IMR-90 (cell line): ENCODE results near the gene MPP1. TPM values are rescaled to one million over a fixed set of nuclear protein-coding genes. Genes with fewer than 3 reads are reported as not detected.

ENCODE experiments used
- ATAC-seq: fragments of 200-7000 bp; cut with Tn5 transposase; 2 replicates; pipeline ENCODE4 v1.9.1; 2020; ENCODE audit warnings: low read depth, mild to moderate bottlenecking, moderate library complexity
- BruUV-seq: library from RNA; stranded (reverse); fragments of 400-500 nt; replicated peaks from 2 replicates; lab custom pipeline; 2021; lab: Mats Ljungman, UMichigan
- CTCF ChIA-PET: fragments of 300-600 bp; formaldehyde crosslinking; extraction: SDS; loops from one replicate; lab custom pipeline; 2021; ENCODE audit warnings: antibody characterized with exemption; lab: Yijun Ruan, JAX
- POLR2A ChIA-PET: fragments of 300-600 bp; sonication (Branson Sonifier 250); formaldehyde crosslinking; loops from one replicate; lab custom pipeline; 2022; ENCODE audit warnings: antibody characterized with exemption; ENCODE audit not compliant: unreplicated experiment; lab: Charles Lee
- DNase-seq: peaks from one replicate; pipeline ENCODE4 v3.0.0; 2013
- H2AFZ ChIP-seq: replicated peaks from 2 replicates; pipeline ENCODE3; 2013; ENCODE audit warnings: low read length, mild to moderate bottlenecking; ENCODE audit not compliant: poor library complexity
- H2AK5ac ChIP-seq: 2 replicates; pipeline ENCODE4 v1.6.1; 2013; ENCODE audit warnings: low read depth, low read length, inconsistent platforms
- H2AK9ac ChIP-seq: replicated peaks from 2 replicates; pipeline ENCODE3; 2013; ENCODE audit warnings: mild to moderate bottlenecking, low read depth, low read length, moderate library complexity; ENCODE audit not compliant: poor library complexity
- H2BK120ac ChIP-seq: 2 replicates; pipeline ENCODE4 v1.6.1; 2013; ENCODE audit warnings: low read depth, low read length, inconsistent platforms
- H2BK15ac ChIP-seq: 3 replicates; pipeline ENCODE4 v1.6.1; 2013; ENCODE audit warnings: low read depth, low read length, inconsistent platforms
- H2BK20ac ChIP-seq: 2 replicates; pipeline ENCODE4 v1.6.1; 2013; ENCODE audit warnings: low read depth, mild to moderate bottlenecking, inconsistent platforms, low read length, moderate library complexity
- H2BK5ac ChIP-seq: 2 replicates; pipeline ENCODE4 v1.6.1; 2013; ENCODE audit warnings: mild to moderate bottlenecking, low read depth, low read length, inconsistent platforms; ENCODE audit not compliant: poor library complexity, severe bottlenecking
- H3K14ac ChIP-seq: replicated peaks from 2 replicates; pipeline ENCODE4 v1.6.1; 2013; ENCODE audit warnings: low read depth, low read length, inconsistent platforms
- H3K18ac ChIP-seq: 2 replicates; pipeline ENCODE4 v1.6.1; 2013; ENCODE audit warnings: low read depth, low read length, control low read depth
- H3K23ac ChIP-seq: 2 replicates; pipeline ENCODE4 v1.6.1; 2013; ENCODE audit warnings: low read depth, low read length, inconsistent platforms
- H3K27ac ChIP-seq: 2 replicates; pipeline ENCODE4 v1.5.1; 2013; ENCODE audit warnings: mild to moderate bottlenecking, control low read depth, low read length; ENCODE audit not compliant: insufficient read depth
- H3K27me3 ChIP-seq: 2 replicates; pipeline ENCODE4 v1.6.1; 2013; ENCODE audit warnings: low read length; ENCODE audit not compliant: control insufficient read depth, insufficient read depth
- H3K36me3 ChIP-seq: 2 replicates; pipeline ENCODE4 v1.6.1; 2013; ENCODE audit warnings: low read length, mixed read lengths; ENCODE audit not compliant: control insufficient read depth, insufficient read depth
- H3K4ac ChIP-seq: 2 replicates; pipeline ENCODE4 v1.6.1; 2013; ENCODE audit warnings: low read depth, low read length, inconsistent platforms
- H3K4me1 ChIP-seq: 2 replicates; pipeline ENCODE4 v1.6.1; 2013; ENCODE audit warnings: low read length, mixed read lengths; ENCODE audit not compliant: control insufficient read depth, insufficient read depth
- H3K4me2 ChIP-seq: 2 replicates; pipeline ENCODE4 v1.6.1; 2013; ENCODE audit warnings: low read depth, mild to moderate bottlenecking, control low read depth, low read length, moderate library complexity
- H3K4me3 ChIP-seq: 2 replicates; pipeline ENCODE4 v1.5.1; 2013; ENCODE audit warnings: low read depth, mild to moderate bottlenecking, control low read depth, low read length, moderate library complexity; ENCODE audit not compliant: insufficient read depth
- H3K56ac ChIP-seq: 2 replicates; pipeline ENCODE4 v1.6.1; 2013; ENCODE audit warnings: low read length, inconsistent platforms; ENCODE audit not compliant: insufficient read depth; ENCODE audit errors: extremely low read depth
- H3K79me1 ChIP-seq, 2 experiments: 2 replicates each; pipeline ENCODE4 v1.6.1; 2013; ENCODE audit warnings: low read length in 2 of 2, inconsistent platforms in 1 of 2, low read depth in 1 of 2
- H3K9ac ChIP-seq: 2 replicates; pipeline ENCODE4 v1.6.1; 2013; ENCODE audit warnings: low read depth, low read length, control low read depth
- H3K9me1 ChIP-seq: 2 replicates; pipeline ENCODE4 v1.6.1; 2013; ENCODE audit warnings: low read length, inconsistent platforms; ENCODE audit not compliant: insufficient read depth
- H3K9me3 ChIP-seq: 2 replicates; pipeline ENCODE4 v1.6.1; 2013; ENCODE audit warnings: low read length; ENCODE audit not compliant: control insufficient read depth, insufficient read depth
- H4K20me1 ChIP-seq: 2 replicates; pipeline ENCODE4 v1.6.1; 2013; ENCODE audit warnings: low read length, inconsistent platforms; ENCODE audit not compliant: insufficient read depth
- H4K5ac ChIP-seq: 2 replicates; pipeline ENCODE4 v1.6.1; 2013; ENCODE audit warnings: mild to moderate bottlenecking, low read depth, low read length, control low read depth
- H4K8ac ChIP-seq, 2 experiments: 2 replicates each; pipeline ENCODE4 v1.6.1; 2013; ENCODE audit warnings: low read depth in 2 of 2, low read length in 2 of 2, control low read depth in 1 of 2, inconsistent platforms in 1 of 2
- H4K91ac ChIP-seq: 2 replicates; pipeline ENCODE4 v1.6.1; 2013; ENCODE audit warnings: low read depth, low read length, inconsistent platforms; ENCODE audit not compliant: insufficient read depth
- BHLHE40 ChIP-seq: fragments of 150-350 bp; IDR thresholded peaks from 2 replicates; pipeline ENCODE4 v1.6.1; 2016; ENCODE audit warnings: mild to moderate bottlenecking, low read depth, low read length
- CHD1 ChIP-seq: IDR thresholded peaks from 2 replicates; pipeline ENCODE4 v1.6.1; 2012; ENCODE audit warnings: low read depth, low read length, improper control_type of control experiment
- ELK1 ChIP-seq: fragments of 150-350 bp; IDR thresholded peaks from 2 replicates; pipeline ENCODE4 v1.6.1; 2016; ENCODE audit warnings: low read depth, mild to moderate bottlenecking, low read length, moderate library complexity, borderline replicate concordance
- FOS ChIP-seq: fragments of 150-350 bp; IDR thresholded peaks from 2 replicates; pipeline ENCODE4 v1.6.1; 2016; ENCODE audit warnings: low read depth, low read length
- MAFK ChIP-seq: IDR thresholded peaks from 2 replicates; pipeline ENCODE4 v1.6.1; 2012; ENCODE audit warnings: low read depth, low read length, improper control_type of control experiment
- MXI1 ChIP-seq: IDR thresholded peaks from 2 replicates; pipeline ENCODE4 v1.6.1; 2012; ENCODE audit warnings: low read depth, mild to moderate bottlenecking, low read length, moderate library complexity, borderline replicate concordance
- NFE2L2 ChIP-seq: fragments of 150-350 bp; IDR thresholded peaks from 2 replicates; pipeline ENCODE4 v1.6.1; 2016; ENCODE audit warnings: low read depth, mild to moderate bottlenecking, low read length
- POLR2A ChIP-seq: IDR thresholded peaks from 2 replicates; pipeline ENCODE4 v1.6.1; 2012; ENCODE audit warnings: mild to moderate bottlenecking, low read depth, low read length
- RAD21 ChIP-seq: IDR thresholded peaks from 2 replicates; pipeline ENCODE4 v1.6.1; 2012; ENCODE audit warnings: low read length, improper control_type of control experiment
- RCOR1 ChIP-seq: IDR thresholded peaks from 2 replicates; pipeline ENCODE4 v1.6.1; 2012; ENCODE audit warnings: mild to moderate bottlenecking, low read length, improper control_type of control experiment; ENCODE audit not compliant: insufficient replicate concordance
- RFX5 ChIP-seq: IDR thresholded peaks from 2 replicates; pipeline ENCODE4 v1.8.0; 2012; ENCODE audit warnings: low read depth, mild to moderate bottlenecking, low read length, moderate library complexity
- SMC3 ChIP-seq: fragments of 150-350 bp; IDR thresholded peaks from 2 replicates; pipeline ENCODE4 v1.6.1; 2016; ENCODE audit warnings: low read depth, mild to moderate bottlenecking, antibody characterized with exemption, low read length, moderate library complexity
- USF2 ChIP-seq: fragments of 150-350 bp; IDR thresholded peaks from 2 replicates; pipeline ENCODE4 v1.6.1; 2017; ENCODE audit warnings: mild to moderate bottlenecking, antibody characterized with exemption, low read length, low read depth
- WGBS, 2 experiments: methylation state at CpG; one replicate each; pipeline versions ENCODE4 v1.1.5 to v1.1.7; 2013; ENCODE audit warnings: missing lambda C conversion rate in 2 of 2; ENCODE audit not compliant: insufficient read length in 1 of 2; ENCODE audit errors: extremely low coverage in 2 of 2; 5-methylcytosine and 5-hydroxymethylcytosine counted together
- dilution Hi-C: fragments of 300-500 bp; cut with HindIII; formaldehyde crosslinking; loops from one replicate; pipeline ENCODE4 v1.14.3; 2018; ENCODE audit warnings: low sequenced_read_pairs; ENCODE audit not compliant: unreplicated experiment
- in situ Hi-C: fragments of 300-500 bp; cut with MboI; formaldehyde crosslinking; loops from 3 replicates; pipeline ENCODE4 v1.14.3; 2019; ENCODE audit warnings: low sequenced_read_pairs, inconsistent platforms, mixed read lengths
- intact Hi-C: fragments of 100-400 bp; cut with micrococcal nuclease; formaldehyde crosslinking; loops from 2 replicates; pipeline ENCODE4 v1.10.0; 2022
- polyA plus RNA-seq, 3 experiments: library from polyadenylated mRNA; depleted of rRNA; stranded (reverse); fragments of >200 nt; gene quantifications; 2 replicates each; pipeline ENCODE4 v1.2.3, GENCODE V29; 2012; ENCODE audit warnings: low replicate concordance in 1 of 3
- total RNA-seq: library from RNA; depleted of rRNA; stranded (reverse); fragments of >200 nt; gene quantifications from 2 replicates; pipeline ENCODE4 v1.2.3, GENCODE V29; 2012

The MPP1 gene
- total and polyA plus RNA-seq, 2 of the 4 experiments (the other 2 are of a cell fraction), result 35.2 to 43.0 TPM

GRCh38 chrX:154833746-154834274 is 28.5 kb upstream of the MPP1 start:
- no peak overlapping the region for H3K9ac ChIP-seq
- no peak overlapping the region for H3K4ac ChIP-seq
- in situ Hi-C loops, result no loop called here
- H2AK5ac ChIP-seq, result no peak overlapping the region
- H2BK120ac ChIP-seq, result no peak overlapping the region
- no peaks in the 10 kb centered on the region for H4K20me1 ChIP-seq
- no peak for ATAC-seq
- H3K56ac ChIP-seq, result no peak overlapping the region
- BruUV-seq, result no TSS peak
- no peak overlapping the region for H3K23ac ChIP-seq
- H3K36me3 ChIP-seq, result no peaks in the 10 kb centered on the region
- no peaks in the 10 kb centered on the region for H3K79me1 ChIP-seq
- no CpG with 5 or more reads among the region's 3 CpGs for WGBS, 2 experiments
- H4K91ac ChIP-seq, result no peak overlapping the region
- H3K4me2 ChIP-seq, result no peak overlapping the region
- POLR2A ChIA-PET, result no interaction called here
- H2AK9ac ChIP-seq, result no peak overlapping the region
- no peak overlapping the region for H3K18ac ChIP-seq
- H3K4me3 ChIP-seq, result no peak overlapping the region
- no peak overlapping the region for H3K14ac ChIP-seq
- DNase-seq, result no peak
- CTCF ChIA-PET, result interaction anchor here (0.7 kb wide), 1 partner anchor 14 kb away, joined by 5 read pairs; no protein-coding TSS in a partner anchor
- H2BK15ac ChIP-seq, result no peak overlapping the region
- H3K9me3 ChIP-seq, result peaks cover 2% of the 10 kb centered on the region; the same call in 1 of the 2 replicates
- no peak for TF ChIP-seq CHD1
- TF ChIP-seq RCOR1, result no peak
- no peak for TF ChIP-seq RFX5
- no peak for TF ChIP-seq RAD21
- no peak for TF ChIP-seq SMC3
- no peak for TF ChIP-seq USF2
- TF ChIP-seq NFE2L2, result no peak
- TF ChIP-seq POLR2A, result no peak
- no peak for TF ChIP-seq MXI1
- TF ChIP-seq ELK1, result no peak
- no peak for TF ChIP-seq FOS
- TF ChIP-seq BHLHE40, result no peak
- no peak for TF ChIP-seq MAFK
- no peak overlapping the region for H4K5ac ChIP-seq
- H4K8ac ChIP-seq, result no peak overlapping the region
- no peak overlapping the region for H3K27ac ChIP-seq
- H3K27me3 ChIP-seq, result no peaks in the 10 kb centered on the region
- H2BK5ac ChIP-seq, result no peak overlapping the region
- H3K4me1 ChIP-seq, result no peaks in the 10 kb centered on the region
- H2AFZ ChIP-seq, result no peak overlapping the region
- intact Hi-C loops, result no loop called here
- H2BK20ac ChIP-seq, result no peak overlapping the region
- dilution Hi-C loops, result no loop called here
- H3K9me1 ChIP-seq, result no peaks in the 10 kb centered on the region
